Calu3 (cell line): ENCODE results near the gene PRLHR. TPM values are rescaled to one million over a fixed set of nuclear protein-coding genes. Genes with fewer than 3 reads are reported as not detected.
A peak's percentile ranks its signal among the peaks of the same experiment; 100 is the strongest.

Experiments used
- BruUV-seq: library from RNA; stranded (reverse); fragments of 400-500 nt; replicated peaks from 2 replicates; lab custom pipeline; 2021; lab: Mats Ljungman, UMichigan
- CTCF ChIA-PET: fragments of 300-600 bp; sonication (Branson Sonifier 250); formaldehyde crosslinking; loops from one replicate; lab custom pipeline; 2022; ENCODE audit warnings: antibody characterized with exemption; lab: Charles Lee
- DNase-seq: peaks from one replicate; pipeline ENCODE4 v3.0.0; 2022
- H3K27ac Mint-ChIP-seq: one replicate; pipeline ENCODE4 v1.8.0; 2022; ENCODE audit warnings: mixed read lengths; ENCODE audit not compliant: unreplicated experiment
- H3K27me3 Mint-ChIP-seq: one replicate; pipeline ENCODE4 v1.8.0; 2022; ENCODE audit warnings: mixed read lengths; ENCODE audit not compliant: unreplicated experiment
- H3K36me3 Mint-ChIP-seq: one replicate; pipeline ENCODE4 v1.8.0; 2022; ENCODE audit warnings: mild to moderate bottlenecking, moderate library complexity, mixed read lengths; ENCODE audit not compliant: insufficient read depth, unreplicated experiment
- H3K4me1 Mint-ChIP-seq: one replicate; pipeline ENCODE4 v1.8.0; 2022; ENCODE audit warnings: mild to moderate bottlenecking, low read depth, mixed read lengths; ENCODE audit not compliant: unreplicated experiment
- H3K4me3 Mint-ChIP-seq: one replicate; pipeline ENCODE4 v1.8.0; 2022; ENCODE audit warnings: mild to moderate bottlenecking, low read depth, moderate library complexity, mixed read lengths; ENCODE audit not compliant: unreplicated experiment
- H3K9me3 Mint-ChIP-seq: one replicate; pipeline ENCODE4 v1.8.0; 2022; ENCODE audit warnings: low read depth, mixed read lengths; ENCODE audit not compliant: unreplicated experiment
- CTCF ChIP-seq: fragments of 200-600 bp; IDR thresholded peaks from one replicate; pipeline ENCODE4 v1.8.0; 2022; ENCODE audit warnings: antibody characterized with exemption; ENCODE audit not compliant: unreplicated experiment
- intact Hi-C: fragments of 100-400 bp; cut with micrococcal nuclease; formaldehyde crosslinking; loops from one replicate; pipeline ENCODE4 v1.10.0; 2022; ENCODE audit not compliant: unreplicated experiment
- total RNA-seq: library from RNA; stranded (reverse); gene quantifications from 2 replicates; pipeline ENCODE4 v1.2.3, GENCODE V29; 2022

Gene PRLHR
- total RNA-seq, 1 experiment from 2014 or later: not detected

GRCh38 chr10:118569882-118570252 is 25.6 kb downstream of the PRLHR start:
- no peaks in the 10 kb centered on the region for H3K36me3 Mint-ChIP-seq
- TF ChIP-seq CTCF: no peak
- intact Hi-C loops: loop anchor here (5.0 kb wide), 1 partner anchor 462 kb away; no protein-coding TSS in a partner anchor
- H3K4me3 Mint-ChIP-seq: no peak overlapping the region
- no peak overlapping the region for H3K27ac Mint-ChIP-seq
- CTCF ChIA-PET: no interaction called here
- H3K27me3 Mint-ChIP-seq: peaks cover 16% of the 10 kb centered on the region
- no peak for DNase-seq
- no peaks in the 10 kb centered on the region for H3K4me1 Mint-ChIP-seq
- BruUV-seq: no TSS peak
- H3K9me3 Mint-ChIP-seq: no peaks in the 10 kb centered on the region

GRCh38 chr10:118569241-118569881 is 26.1 kb downstream of the PRLHR start:
- TF ChIP-seq CTCF: no peak
- no peaks in the 10 kb centered on the region for H3K36me3 Mint-ChIP-seq
- H3K27ac Mint-ChIP-seq: no peak overlapping the region
- no peak for DNase-seq
- H3K27me3 Mint-ChIP-seq: peaks cover 19% of the 10 kb centered on the region
- no peaks in the 10 kb centered on the region for H3K4me1 Mint-ChIP-seq
- H3K4me3 Mint-ChIP-seq: no peak overlapping the region
- H3K9me3 Mint-ChIP-seq: no peaks in the 10 kb centered on the region
- CTCF ChIA-PET: interaction anchor here (2.0 kb wide), 1 partner anchor 152 kb away, joined by 9 read pairs; no protein-coding TSS in a partner anchor
- intact Hi-C loops: loop anchor here (5.0 kb wide), 1 partner anchor 463 kb away; no protein-coding TSS in a partner anchor
- BruUV-seq: no TSS peak

- no peaks in the 10 kb centered on the region for H3K9me3 Mint-ChIP-seq
- H3K27ac Mint-ChIP-seq: no peak overlapping the region
- no TSS peak for BruUV-seq
- H3K4me1 Mint-ChIP-seq: no peaks in the 10 kb centered on the region
- intact Hi-C loops: loop anchor here (1.0 to 5.0 kb wide), 3 partner anchors 153 to 464 kb away; no protein-coding TSS in a partner anchor
- peak; percentile 19 for TF ChIP-seq CTCF
- H3K36me3 Mint-ChIP-seq: no peaks in the 10 kb centered on the region
- DNase-seq: peak; percentile 45
- H3K4me3 Mint-ChIP-seq: no peak overlapping the region
- H3K27me3 Mint-ChIP-seq: peaks cover 29% of the 10 kb centered on the region
- CTCF ChIA-PET: interaction anchor here (0.6 to 2.4 kb wide), 5 partner anchors 41 to 232 kb away, joined by 4 to 9 read pairs (median 5); no protein-coding TSS in a partner anchor
These were observed 27.1 kb downstream of the PRLHR start for GRCh38 chr10:118568327-118568848.

- CTCF ChIA-PET: interaction anchor here (1.1 to 2.4 kb wide), 3 partner anchors 14 to 233 kb away, joined by 4 to 9 read pairs (median 9); no protein-coding TSS in a partner anchor
- DNase-seq: no peak
- no peaks in the 10 kb centered on the region for H3K9me3 Mint-ChIP-seq
- intact Hi-C loops: loop anchor here (1.0 to 5.0 kb wide), 3 partner anchors 154 to 465 kb away; no protein-coding TSS in a partner anchor
- H3K27me3 Mint-ChIP-seq: peaks cover 35% of the 10 kb centered on the region
- no peaks in the 10 kb centered on the region for H3K4me1 Mint-ChIP-seq
- no peak overlapping the region for H3K27ac Mint-ChIP-seq
- BruUV-seq: no TSS peak
- no peak overlapping the region for H3K4me3 Mint-ChIP-seq
- no peaks in the 10 kb centered on the region for H3K36me3 Mint-ChIP-seq
- TF ChIP-seq CTCF: peak; percentile 1
These were observed 27.7 kb downstream of the PRLHR start for GRCh38 chr10:118567701-118568248.
